ENCODE measurements around the gene GALK1. TPM values are rescaled to one million over a fixed set of nuclear protein-coding genes. Genes with fewer than 3 reads are reported as not detected.

GALK1 gene
- total and polyA plus RNA-seq, 4 donors: 23.0 to 70.5 (median 44.0) TPM

DNA sequence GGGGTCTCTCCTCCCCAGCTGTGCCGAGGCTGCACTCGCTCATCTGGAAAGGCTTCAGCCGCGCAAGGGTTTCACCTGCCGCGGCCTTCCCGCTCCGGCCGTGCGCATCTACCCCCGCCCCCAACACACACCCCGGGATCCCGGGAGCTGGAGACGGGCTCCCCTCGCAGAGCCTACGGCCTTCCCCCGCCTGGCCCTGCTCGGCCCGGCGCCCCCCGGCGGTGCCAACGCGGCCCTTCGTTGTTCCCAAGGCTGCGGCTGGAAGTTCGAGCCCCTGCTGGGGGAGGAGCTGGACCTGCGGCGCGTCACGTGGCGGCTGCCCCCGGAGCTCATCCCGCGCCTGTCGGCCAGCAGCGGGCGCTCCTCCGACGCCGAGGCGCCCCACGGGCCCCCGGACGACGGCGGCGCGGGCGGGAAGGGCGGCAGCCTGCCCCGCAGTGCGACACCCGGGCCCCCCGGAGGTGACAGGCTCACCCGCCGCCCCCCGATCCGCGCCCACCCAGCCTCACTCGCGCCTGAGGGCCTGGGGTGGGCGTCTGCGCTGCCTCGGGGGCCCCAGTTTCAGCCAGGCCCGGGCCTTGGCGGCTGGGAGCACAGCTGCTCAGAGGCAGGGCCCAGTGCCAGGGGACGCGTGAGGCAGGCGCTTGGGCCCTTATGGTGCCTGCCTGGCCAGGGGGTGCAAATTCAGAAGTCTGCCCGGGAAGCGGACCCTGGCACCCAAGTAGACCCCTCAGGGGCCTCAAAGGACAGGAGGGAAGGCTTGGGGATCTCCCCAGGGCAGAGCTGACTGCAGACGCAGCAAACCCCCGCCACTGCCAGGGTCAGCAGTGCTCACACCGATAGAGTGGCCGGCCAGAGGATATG, 11.2 kb downstream of the GALK1 start:
- 10 to 21% methylated on average over 52 to 76 of the region's 76 CpGs for WGBS, 2 donors
- peaks cover 0 to 22% (median 0%) of the 10 kb centered on the region in 4 donors for H3K36me3 ChIP-seq (ENCODE audit: control insufficient read depth in 4 of 4, insufficient read depth in 4 of 4, low read length in 4 of 4)
- H3K9me3 ChIP-seq (ENCODE audit: control insufficient read depth in 4 of 4, insufficient read depth in 3 of 4, low read length in 3 of 4): no peaks in the 10 kb centered on the region
- H3K4me1 ChIP-seq (ENCODE audit: control insufficient read depth in 5 of 5, insufficient read depth in 5 of 5, low read length in 5 of 5): peaks cover 0 to 17% (median 2%) of the 10 kb centered on the region in 5 donors
- peak; percentile 73 to 83 (median 80) for DNase-seq
- TF ChIP-seq, protein P1, sequence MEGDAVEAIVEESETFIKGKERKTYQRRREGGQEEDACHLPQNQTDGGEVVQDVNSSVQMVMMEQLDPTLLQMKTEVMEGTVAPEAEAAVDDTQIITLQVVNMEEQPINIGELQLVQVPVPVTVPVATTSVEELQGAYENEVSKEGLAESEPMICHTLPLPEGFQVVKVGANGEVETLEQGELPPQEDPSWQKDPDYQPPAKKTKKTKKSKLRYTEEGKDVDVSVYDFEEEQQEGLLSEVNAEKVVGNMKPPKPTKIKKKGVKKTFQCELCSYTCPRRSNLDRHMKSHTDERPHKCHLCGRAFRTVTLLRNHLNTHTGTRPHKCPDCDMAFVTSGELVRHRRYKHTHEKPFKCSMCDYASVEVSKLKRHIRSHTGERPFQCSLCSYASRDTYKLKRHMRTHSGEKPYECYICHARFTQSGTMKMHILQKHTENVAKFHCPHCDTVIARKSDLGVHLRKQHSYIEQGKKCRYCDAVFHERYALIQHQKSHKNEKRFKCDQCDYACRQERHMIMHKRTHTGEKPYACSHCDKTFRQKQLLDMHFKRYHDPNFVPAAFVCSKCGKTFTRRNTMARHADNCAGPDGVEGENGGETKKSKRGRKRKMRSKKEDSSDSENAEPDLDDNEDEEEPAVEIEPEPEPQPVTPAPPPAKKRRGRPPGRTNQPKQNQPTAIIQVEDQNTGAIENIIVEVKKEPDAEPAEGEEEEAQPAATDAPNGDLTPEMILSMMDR (IDR thresholded peaks at IDR 0.05; ENCODE audit: control extremely low read depth, extremely low read depth): peak; percentile 80
- ATAC-seq (ENCODE audit: insufficient read depth, low FRiP score): peak; percentile 67
- H3K27ac ChIP-seq (ENCODE audit: low read depth in 1 of 2, low read length in 1 of 2): no peak overlapping the region
- no peak overlapping the region for H3K9ac ChIP-seq (ENCODE audit: insufficient read depth in 1 of 2, low read length in 2 of 2)
- H3K27me3 ChIP-seq (ENCODE audit: control insufficient read depth in 3 of 3, insufficient read depth in 3 of 3, low read length in 2 of 3): no peaks in the 10 kb centered on the region
- peak overlapping the region; percentile 8 for H3K4me3 ChIP-seq

DNA sequence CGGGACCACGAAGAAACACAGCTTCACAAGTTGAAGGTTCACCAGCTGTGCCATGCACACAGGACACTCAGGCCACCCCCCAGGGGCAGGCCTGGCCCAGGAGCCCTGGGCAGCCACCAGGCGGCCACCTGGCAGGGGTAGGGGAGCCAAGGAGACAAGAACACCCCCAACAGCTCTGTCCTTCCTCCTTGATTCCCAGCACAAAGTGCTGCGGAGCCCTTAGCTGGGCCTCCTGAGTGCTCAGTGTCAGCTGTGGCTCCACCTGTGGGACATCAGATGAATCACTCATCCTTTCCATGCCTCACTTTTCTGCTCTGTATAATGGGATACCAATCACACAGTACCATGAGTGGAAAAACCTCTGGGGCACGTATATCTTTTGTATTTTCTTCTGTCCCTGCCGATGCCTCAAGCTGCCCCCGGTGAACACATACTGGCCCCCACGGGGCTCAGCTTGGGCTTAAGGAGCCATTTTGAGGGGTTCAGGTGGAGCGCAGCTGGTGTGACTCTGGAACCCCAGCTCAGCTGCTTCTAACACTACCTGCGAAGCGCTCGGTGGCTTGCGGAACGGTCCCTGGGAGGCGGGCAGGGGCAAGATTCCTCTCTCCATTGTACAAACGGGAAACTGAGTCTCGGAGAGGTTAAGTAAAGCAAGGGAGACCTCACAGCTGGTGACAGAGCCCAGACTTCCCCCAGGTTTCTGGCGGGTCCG, 12.0 kb downstream of the GALK1 start:
- H3K27me3 ChIP-seq (ENCODE audit: control insufficient read depth in 3 of 3, insufficient read depth in 3 of 3, low read length in 2 of 3): no peaks in the 10 kb centered on the region
- no peak overlapping the region for H3K9ac ChIP-seq (ENCODE audit: insufficient read depth in 1 of 2, low read length in 2 of 2)
- 70 to 73% methylated on average over 19 of the region's 19 CpGs for WGBS, 2 donors
- no peak for DNase-seq
- H3K9me3 ChIP-seq (ENCODE audit: control insufficient read depth in 4 of 4, insufficient read depth in 3 of 4, low read length in 3 of 4): no peaks in the 10 kb centered on the region
- ATAC-seq (ENCODE audit: insufficient read depth, low FRiP score): no peak
- H3K4me1 ChIP-seq (ENCODE audit: control insufficient read depth in 5 of 5, insufficient read depth in 5 of 5, low read length in 5 of 5): peaks cover 0 to 17% (median 2%) of the 10 kb centered on the region in 5 donors
- H3K36me3 ChIP-seq (ENCODE audit: control insufficient read depth in 4 of 4, insufficient read depth in 4 of 4, low read length in 4 of 4): peaks cover 0 to 16% (median 0%) of the 10 kb centered on the region in 4 donors
- TF ChIP-seq, protein P1 (IDR thresholded peaks at IDR 0.05; ENCODE audit: control extremely low read depth, extremely low read depth): no peak
- no peak overlapping the region for H3K27ac ChIP-seq (ENCODE audit: low read depth in 1 of 2, low read length in 1 of 2)
- H3K4me3 ChIP-seq: no peak overlapping the region

DNA sequence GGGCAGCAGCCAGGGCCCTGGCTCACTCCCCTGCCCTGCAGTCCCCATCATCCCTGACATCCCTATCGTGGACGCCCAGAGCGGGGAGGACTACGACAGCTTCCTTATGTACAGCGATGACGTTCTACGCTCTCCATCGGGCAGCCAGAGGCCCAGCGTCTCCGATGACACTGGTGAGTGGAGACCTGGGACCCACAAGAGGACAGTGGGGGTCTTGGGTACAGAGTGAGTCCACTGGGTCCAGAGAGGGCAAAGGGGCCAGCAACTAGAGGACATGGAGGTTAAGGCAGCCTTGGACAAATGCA, 12.6 kb downstream of the GALK1 start:
- no peak overlapping the region for H3K4me3 ChIP-seq
- TF ChIP-seq, protein P1 (IDR thresholded peaks at IDR 0.05; ENCODE audit: control extremely low read depth, extremely low read depth): no peak
- no peak overlapping the region for H3K27ac ChIP-seq (ENCODE audit: low read depth in 1 of 2, low read length in 1 of 2)
- 92 to 96% methylated on average over 10 of the region's 10 CpGs for WGBS, 2 donors
- H3K4me1 ChIP-seq (ENCODE audit: control insufficient read depth in 5 of 5, insufficient read depth in 5 of 5, low read length in 5 of 5): peaks cover 0 to 17% (median 2%) of the 10 kb centered on the region in 5 donors
- H3K9ac ChIP-seq (ENCODE audit: insufficient read depth in 1 of 2, low read length in 2 of 2): no peak overlapping the region
- no peaks in the 10 kb centered on the region for H3K9me3 ChIP-seq (ENCODE audit: control insufficient read depth in 4 of 4, insufficient read depth in 3 of 4, low read length in 3 of 4)
- DNase-seq: no peak
- peaks cover 0 to 10% (median 0%) of the 10 kb centered on the region in 4 donors for H3K36me3 ChIP-seq (ENCODE audit: control insufficient read depth in 4 of 4, insufficient read depth in 4 of 4, low read length in 4 of 4)
- no peaks in the 10 kb centered on the region for H3K27me3 ChIP-seq (ENCODE audit: control insufficient read depth in 3 of 3, insufficient read depth in 3 of 3, low read length in 2 of 3)
- no peak for ATAC-seq (ENCODE audit: insufficient read depth, low FRiP score)

All from lung (tissue), 12 donors.